ELR (cell line): Measurements from ENCODE around the gene OR2A1.
"Not testable (repeated sequence)": the region's sequence is repeated elsewhere in the genome, so short reads cannot be mapped to it uniquely, and the experiment has no call there.

ENCODE experiments used
- DNase-seq: peaks from one replicate; pipeline ENCODE4 v3.0.0-alpha.2; 2015; ENCODE audit warnings: low read depth

OR2A1 gene, protein sequence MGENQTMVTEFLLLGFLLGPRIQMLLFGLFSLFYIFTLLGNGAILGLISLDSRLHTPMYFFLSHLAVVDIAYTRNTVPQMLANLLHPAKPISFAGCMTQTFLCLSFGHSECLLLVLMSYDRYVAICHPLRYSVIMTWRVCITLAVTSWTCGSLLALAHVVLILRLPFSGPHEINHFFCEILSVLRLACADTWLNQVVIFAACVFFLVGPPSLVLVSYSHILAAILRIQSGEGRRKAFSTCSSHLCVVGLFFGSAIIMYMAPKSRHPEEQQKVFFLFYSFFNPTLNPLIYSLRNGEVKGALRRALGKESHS

GRCh38 chr7:144311872-144312469, at the start of gene OR2A1:
Gene OR2A1 (plus strand): TSS chr7:144312419. CDS start chr7:144318125, 5,706 bp downstream.
- DNase-seq = not testable (repeated sequence)

DNA sequence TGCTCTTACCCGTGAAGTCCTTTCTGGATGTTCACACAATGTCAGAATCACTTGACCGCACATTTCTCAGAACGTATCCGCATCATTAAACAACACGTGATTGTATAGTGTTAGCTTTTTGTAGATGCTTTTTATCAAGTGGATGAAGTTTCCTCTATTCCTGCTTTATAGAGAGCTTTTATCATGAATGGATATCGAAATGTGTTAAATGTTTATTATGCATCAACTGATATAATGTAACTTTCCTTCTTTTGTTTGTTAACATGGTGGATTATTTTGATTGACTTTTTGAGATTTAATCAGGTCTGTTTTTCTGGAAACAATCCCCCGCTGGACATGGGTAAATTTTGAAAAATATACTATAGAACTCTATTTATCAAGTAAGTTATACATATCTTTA, 47.5 kb upstream of the OR2A1 start, which contains the start of gene OR2A7:
TSS of gene OR2A7 (minus strand) at position 101 of the 400 bp plus-strand sequence. CDS start 5,164 bp downstream, outside the sequence.
- not testable (repeated sequence) for DNase-seq

GRCh38 chr7:144269188-144269587, 43.0 kb upstream of the OR2A1 start, which contains the start of gene CTAGE8:
Gene CTAGE8 (minus strand): TSS chr7:144269288. CDS start chr7:144269250, 38 bp downstream.
- DNase-seq = not testable (repeated sequence)

DNA sequence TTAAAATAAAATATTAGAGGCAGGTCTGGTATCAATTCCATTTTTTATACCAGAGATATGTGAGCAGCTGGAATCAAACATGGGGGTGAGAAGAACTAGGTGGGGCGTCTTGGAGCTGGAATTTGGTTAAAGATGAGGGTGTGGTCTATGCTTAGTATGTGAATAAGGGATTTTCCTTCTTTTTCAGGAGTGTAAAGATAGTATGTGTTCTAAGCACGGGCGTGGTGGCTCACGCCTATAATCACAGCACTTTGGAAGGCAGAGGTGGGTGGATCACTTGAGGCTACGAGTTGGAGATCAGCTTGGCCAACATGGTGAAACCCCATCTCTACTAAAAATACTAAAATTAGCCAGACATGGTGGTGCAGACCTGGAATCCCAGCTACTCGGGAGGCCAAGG, 36.9 kb upstream of the OR2A1 start:
- DNase-seq = not testable (repeated sequence)

DNA sequence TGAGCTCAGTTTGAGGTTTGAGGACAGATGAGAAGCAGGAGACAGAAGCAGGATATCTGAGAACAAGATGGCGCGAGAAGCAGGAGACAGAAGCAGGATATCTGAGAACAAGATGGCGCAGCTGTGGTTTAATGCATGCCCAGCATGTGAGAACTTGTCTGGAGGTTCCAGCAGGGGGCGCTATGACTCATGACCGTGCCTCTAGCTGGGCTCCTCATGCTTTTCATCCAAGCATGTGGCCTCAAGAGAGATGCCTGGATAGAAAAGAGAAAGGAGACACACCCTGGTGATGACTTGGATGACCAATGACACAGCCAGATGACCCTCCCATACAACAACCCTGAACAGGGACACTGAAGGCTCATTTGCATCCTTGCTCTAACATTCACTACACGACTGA, 32.2 kb upstream of the OR2A1 start:
- DNase-seq = not testable (repeated sequence)

- not testable (repeated sequence) for DNase-seq
Measured at GRCh38 chr7:144281981-144282380, 30.2 kb upstream of the OR2A1 start.

- not testable (repeated sequence) for DNase-seq
Measured at GRCh38 chr7:144282490-144282889, 29.7 kb upstream of the OR2A1 start.

- not testable (repeated sequence) for DNase-seq
Measured at GRCh38 chr7:144283716-144284115, 28.5 kb upstream of the OR2A1 start.

DNA sequence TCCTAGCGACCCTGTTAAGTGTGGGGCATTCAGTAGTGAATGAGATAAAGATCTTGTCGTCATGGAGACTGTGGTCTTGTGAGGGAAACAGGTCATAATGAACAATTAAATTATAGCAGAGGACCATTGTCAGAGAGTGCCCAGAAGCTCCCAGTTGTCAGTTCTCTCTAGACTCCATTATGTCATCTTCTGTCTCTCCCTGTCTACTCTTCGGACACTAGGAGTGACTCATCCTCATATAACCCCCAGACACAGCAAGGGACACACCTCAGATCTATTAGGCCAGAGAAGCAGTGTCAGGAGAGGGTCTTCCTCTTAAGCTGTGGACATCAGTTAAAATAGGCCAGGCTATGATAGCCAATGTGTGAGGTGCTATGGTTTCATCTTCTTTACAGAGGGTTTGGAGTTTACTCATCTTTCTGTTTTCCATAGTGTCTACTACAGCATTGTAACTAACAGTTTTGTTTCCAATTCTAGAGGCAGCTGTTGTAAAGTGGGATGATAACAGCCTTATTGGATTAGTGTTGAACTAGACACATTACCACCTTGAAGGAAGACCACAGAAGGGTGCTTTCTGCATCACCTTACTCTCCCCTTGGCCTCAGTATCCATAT, 24.9 kb upstream of the OR2A1 start:
- not testable (repeated sequence) for DNase-seq

DNA sequence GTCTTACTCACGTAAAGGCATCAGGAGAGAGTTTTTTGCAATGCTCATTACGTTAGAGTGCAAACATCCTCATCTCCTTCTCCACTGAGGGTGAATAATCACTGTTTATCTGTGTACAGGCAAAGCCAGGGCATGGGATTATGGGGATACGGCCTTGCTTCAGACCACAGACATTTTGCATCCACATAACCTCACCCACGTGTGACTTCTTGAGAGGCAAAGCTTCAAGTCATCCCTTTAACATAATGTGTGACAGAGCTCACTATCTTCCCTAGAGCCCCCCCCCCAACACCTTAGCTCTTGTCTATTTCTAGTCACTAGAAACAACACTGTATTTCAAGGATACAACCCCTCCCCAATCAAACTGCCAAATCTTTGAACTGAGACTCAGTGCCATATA, 20.6 kb upstream of the OR2A1 start:
- DNase-seq = not testable (repeated sequence)

GRCh38 chr7:144292384-144293161, 19.6 kb upstream of the OR2A1 start:
- not testable (repeated sequence) for DNase-seq

DNA sequence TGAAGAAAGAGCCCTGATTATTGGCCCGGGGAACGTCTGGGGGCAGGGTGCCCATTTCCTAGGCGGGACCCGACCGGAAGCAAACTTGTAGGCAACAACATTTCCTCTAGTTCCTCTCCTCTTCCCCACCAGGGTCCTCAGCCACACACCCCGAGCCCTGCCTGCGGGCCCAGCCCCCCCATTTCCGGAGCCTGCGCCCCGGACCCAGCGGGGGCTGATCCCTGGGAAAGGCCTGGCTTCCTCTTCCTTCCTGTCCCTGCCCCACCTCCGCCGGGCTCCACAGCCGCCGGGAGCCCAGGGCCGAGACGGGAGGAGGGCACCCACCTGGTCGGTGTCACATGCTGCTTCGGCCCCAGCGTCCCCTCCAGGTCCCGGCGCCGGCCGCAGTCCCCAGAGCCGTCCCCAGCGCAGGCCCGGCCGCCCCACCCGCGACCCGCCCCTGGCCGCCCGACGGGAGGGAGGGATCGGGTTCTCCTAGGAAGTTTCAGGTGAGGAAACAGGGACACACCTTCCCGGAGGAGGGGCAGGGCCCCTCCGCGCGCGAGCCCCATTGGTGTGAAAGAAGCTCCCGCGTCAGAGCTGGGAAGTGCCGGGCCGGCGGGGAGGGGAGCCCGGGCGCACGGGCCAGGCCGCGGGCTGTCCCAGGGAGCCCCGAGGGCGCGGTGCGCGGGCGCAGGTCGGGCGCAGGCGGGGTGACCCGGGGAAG, 18.3 kb upstream of the OR2A1 start:
- DNase-seq = not testable (repeated sequence)

DNA sequence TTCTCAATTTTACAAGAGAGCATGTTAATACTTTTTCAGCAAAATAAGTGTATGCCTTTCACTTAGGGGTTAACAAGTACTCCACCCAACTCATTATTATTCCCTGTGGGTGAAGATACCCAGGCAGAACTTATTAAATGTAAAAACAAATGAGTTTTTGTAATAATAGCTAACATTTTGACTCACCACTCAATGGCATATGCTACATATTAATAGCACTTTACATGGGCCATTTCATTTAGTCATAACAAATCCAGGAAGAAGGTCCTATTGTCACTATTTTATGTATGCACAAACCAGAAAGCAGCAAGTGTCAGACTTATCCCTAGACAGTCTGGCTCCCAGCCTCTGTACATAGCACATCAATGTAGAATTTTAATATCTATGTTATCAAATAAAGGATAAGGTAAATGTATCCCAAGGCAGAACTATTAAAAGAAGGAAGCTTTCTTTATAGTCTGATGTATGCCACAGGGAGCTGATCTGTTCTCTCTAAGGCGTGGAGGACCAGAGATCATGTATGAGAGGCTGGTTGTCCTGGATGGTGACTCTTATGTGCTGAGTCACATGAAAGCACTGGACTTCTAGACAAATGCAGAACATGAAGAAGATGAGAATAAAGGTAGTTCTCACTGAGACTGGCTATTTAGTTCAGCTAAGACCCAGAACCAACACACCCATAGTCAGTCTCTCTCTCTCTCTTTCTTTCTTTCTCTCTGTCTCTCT, 9.5 kb upstream of the OR2A1 start:
- not testable (repeated sequence) for DNase-seq

DNA sequence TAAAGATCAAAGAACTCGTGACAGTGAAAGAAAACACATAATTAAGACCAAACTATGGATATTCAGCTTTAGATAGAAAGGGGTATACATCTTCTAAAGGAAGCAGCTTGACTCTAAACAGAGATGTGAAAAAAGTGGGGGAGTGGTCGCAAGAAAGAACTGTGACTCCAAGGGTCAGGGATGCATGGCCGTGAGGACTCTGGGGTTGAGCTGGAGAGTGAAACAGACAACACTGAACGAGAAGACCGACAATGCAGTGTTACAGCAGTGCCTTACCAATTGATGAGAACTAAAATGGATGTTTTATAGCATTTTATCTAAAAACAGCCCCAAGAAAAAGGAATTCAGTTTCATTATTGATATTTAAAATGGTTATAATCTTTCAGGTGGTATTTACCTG, 8.6 kb upstream of the OR2A1 start:
- DNase-seq = not testable (repeated sequence)

- DNase-seq = not testable (repeated sequence)
Measured at GRCh38 chr7:144305156-144305555, 7.1 kb upstream of the OR2A1 start.

DNA sequence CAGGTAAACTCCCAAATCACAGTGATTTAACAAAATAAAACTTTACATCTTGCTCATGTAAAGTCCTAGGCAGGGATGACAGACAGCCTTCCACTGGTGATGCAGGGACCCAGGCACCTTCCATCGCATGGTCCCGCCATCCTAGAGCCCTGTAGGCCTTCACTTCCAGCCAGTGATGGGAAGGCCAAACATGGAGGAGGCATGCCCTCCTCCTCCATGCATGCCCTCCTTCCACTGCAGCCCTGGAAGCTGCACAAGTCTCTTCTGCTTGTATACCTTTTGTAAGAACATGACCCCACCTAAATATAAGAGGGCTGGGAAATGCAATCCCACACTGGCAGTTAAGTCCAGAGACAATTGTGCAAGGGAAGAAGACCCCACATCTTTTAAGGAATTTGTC, 2.5 kb upstream of the OR2A1 start:
- not testable (repeated sequence) for DNase-seq

- DNase-seq = not testable (repeated sequence)
Measured at GRCh38 chr7:144311218-144311617, 1.0 kb upstream of the OR2A1 start.

DNA sequence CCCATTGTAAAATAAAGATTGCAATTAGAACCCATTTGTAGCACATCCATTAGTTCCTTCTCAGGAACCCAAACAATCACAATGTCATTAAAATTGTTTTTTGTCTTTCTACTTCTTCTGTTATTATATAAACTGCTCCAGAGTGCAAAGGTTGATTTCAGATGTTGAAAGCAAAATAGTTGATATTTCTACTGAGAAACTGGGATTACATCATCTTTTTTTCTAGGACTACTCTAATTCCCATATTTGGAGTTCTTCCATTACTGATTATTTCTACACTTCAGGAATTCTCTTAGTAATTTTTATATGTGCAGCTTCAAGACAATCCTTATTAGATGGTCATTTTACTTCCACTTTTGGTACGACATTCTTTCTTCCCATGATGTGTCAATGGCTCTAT, 5.3 kb downstream of the OR2A1 start:
- DNase-seq = not testable (repeated sequence)

- DNase-seq = not testable (repeated sequence)
Measured at GRCh38 chr7:144319547-144319946, 7.3 kb downstream of the OR2A1 start.

GRCh38 chr7:144321677-144322206, 9.5 kb downstream of the OR2A1 start:
- not testable (repeated sequence) for DNase-seq
